GM18858 (cell line): ENCODE data around the gene TPR.
"Not testable (repeated sequence)": the region's sequence is repeated elsewhere in the genome, so short reads cannot be mapped to it uniquely, and the experiment has no call there.

ENCODE experiments used
- ATAC-seq: cut with Tn5 transposase; IDR thresholded peaks from one replicate; pipeline ENCODE4 v1.9.1; 2021; ENCODE audit not compliant: unreplicated experiment

TPR gene

GRCh38 chr1:186375152-186375928 lies at the start of gene TPR, which contains the start of gene ODR4:
TSS of gene TPR (minus strand) at chr1:186375253. CDS start at chr1:186375028, 225 bp downstream.
TSS of gene ODR4 (plus strand) at chr1:186375838. CDS start at chr1:186379786, 3,948 bp downstream.
- peak; percentile 81 for ATAC-seq

DNA sequence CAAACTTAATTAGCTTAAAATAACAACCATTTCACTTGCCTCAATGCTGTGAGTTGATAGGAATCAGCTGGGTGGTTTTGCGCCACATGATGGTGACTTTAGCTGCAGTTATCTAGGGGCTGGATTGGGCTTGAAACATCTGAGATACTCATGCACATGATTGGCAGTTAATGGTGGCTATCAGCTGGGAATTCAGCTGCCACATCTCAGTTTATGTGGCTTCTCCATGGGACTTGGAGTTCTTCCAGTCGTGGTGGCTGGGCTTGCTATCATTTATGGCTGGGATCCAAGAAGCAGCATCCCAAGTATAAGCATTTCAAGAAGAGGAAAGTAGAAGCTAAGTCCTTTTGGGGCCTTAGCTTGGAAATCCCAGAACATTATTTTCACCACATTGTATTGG lies 49.5 kb upstream of the TPR start:
- no peak for ATAC-seq

- no peak for ATAC-seq
Measured at GRCh38 chr1:186421446-186421845, 46.4 kb upstream of the TPR start.

DNA sequence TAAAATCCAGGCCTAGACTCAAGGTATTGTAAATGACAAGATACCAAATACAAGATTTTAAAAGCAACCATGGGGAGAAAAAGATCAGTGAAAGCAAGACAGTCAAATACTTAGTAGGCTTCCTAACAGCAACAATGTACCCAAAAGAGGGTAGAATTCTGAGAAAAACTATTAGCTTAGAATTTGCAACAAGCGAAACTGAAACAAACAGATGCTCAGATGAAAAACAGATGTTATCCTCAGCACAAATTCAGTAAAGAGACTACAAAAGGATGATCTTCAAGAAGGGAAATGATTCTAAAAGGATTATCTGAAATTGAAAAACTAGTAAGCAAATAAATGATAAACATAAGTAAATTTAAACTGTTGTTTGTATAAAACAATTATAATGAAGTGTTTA lies 45.9 kb upstream of the TPR start:
- ATAC-seq, result peak; percentile 93

- no peak for ATAC-seq
Measured at GRCh38 chr1:186420311-186420710, 45.3 kb upstream of the TPR start.

DNA sequence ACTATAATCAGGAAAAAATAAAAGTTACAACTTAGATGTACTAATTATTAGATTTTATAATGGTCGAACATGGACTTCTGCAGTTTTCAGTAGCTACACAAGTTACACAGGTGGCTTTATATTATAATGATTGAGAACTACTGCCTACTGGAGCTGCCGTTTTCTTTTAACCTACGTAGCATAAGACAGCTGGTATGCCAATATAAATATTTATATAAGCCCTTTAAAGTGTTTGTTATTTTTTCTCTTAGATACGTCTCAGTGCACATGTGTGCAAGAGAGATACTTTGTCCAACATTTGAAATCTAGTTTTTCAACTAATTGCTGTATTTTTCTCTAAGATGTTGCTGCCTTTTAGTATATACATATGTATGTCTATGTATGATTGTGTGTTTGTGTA lies 43.5 kb upstream of the TPR start:
- no peak for ATAC-seq

- no peak for ATAC-seq
Measured at GRCh38 chr1:186413319-186413718, 38.3 kb upstream of the TPR start.

GRCh38 chr1:186409091-186409490 lies 34.0 kb upstream of the TPR start:
- peak; percentile 77 for ATAC-seq

GRCh38 chr1:186404454-186405051 lies 29.5 kb upstream of the TPR start:
- ATAC-seq, result no peak

- ATAC-seq, result no peak
Measured at GRCh38 chr1:186403632-186404031, 28.6 kb upstream of the TPR start.

GRCh38 chr1:186401446-186401845 lies 26.4 kb upstream of the TPR start:
- ATAC-seq, result not testable (repeated sequence)

DNA sequence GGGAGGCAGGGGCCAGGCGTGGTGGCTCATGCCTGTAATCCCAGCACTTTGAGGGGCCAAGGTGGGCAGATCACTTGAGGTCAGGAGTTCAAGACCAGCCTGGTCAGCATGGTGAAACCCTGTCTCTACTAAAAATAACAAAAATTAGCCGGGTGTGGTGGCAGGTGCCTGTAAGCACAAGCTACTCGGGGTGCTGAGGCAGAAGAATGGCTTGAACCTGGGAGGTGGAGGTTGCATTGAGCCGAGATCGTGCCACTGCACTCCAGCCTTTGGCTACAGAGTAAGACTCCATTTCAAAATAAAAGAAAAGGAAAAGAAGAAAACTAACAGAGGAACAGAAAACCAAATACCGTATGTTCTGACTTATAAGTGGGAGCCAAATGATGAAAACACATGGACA lies 17.7 kb upstream of the TPR start:
- not testable (repeated sequence) for ATAC-seq

DNA sequence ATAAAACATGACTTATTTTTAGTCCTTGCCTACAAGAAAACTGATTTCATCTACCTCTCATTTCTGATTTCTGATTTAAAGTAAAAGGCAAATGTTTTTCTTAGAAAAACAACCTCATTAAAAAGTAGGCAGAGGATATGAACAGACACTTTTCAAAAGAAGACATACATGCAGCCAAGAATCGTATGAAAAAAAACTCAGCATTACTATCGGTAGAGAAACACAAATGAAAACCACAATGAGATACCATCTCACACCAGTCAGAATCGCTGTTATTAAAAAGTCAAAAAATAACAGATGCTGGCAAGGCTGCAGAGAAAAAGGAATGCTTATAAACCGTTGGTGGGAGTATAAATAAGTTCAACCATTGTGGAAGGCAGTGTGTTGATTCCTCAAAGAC lies 16.8 kb upstream of the TPR start:
- no peak for ATAC-seq

DNA sequence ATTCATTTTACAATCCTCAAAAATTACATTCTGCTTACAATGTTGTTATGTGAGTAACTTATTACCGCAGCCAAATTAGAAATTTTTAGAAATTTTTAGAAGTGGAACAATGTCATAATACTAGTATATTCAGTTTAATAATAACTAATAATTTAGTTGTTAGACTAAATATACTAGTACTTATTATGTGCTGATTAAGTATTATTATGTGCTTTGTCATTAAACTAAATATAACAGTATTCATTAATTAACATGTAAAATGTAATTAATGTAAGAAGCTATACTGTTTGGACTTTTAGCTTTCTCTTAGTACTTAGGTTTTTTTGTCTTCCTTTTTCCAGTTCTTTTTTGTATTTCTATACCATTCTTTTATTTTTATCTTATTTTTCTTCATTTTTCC lies 15.9 kb upstream of the TPR start:
- no peak for ATAC-seq

- no peak for ATAC-seq
Measured at GRCh38 chr1:186386725-186387383, 11.8 kb upstream of the TPR start.

GRCh38 chr1:186375929-186376319 lies 871 bp upstream of the TPR start:
- no peak for ATAC-seq

DNA sequence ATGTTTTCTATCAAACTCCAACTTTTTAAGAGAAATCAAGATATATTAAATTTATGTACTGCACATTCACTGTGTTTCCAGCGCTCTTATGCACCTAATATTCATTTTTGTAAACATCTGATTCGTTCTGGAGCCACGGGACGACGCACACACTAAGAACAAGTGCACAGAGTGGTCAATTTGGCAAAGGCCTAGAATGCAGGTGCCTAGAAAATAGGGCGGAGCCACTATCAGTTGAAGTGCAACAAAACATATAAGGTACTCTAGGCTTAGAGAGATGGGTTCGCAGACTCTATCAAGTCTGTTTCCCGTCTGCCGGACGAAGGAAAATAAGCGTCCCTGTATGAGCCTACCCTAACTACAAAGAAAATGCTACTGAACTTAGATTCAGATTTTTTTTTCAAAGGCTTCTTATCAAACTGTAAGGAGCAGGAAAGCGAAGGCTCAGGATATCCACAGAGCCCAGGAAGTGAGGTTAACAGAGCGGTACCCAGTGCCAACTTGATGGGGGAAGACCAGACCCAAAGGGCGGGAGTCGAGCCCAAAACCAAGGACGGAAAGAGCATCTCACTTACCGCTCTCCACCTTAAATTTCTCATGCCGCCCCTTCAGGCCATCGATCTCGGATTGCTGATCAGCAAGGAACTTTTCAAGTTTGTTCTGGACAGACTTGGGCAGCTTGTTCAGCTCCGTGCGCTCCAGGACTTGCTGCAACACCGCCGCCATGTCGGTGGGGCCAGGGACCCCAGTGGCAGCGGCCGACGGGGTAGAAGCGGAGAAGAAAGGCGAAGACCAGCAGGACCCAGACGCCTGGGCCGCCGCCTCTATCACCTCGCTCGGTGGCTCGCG lies 526 bp downstream of the TPR start:
- ATAC-seq, result peak; percentile 40

DNA sequence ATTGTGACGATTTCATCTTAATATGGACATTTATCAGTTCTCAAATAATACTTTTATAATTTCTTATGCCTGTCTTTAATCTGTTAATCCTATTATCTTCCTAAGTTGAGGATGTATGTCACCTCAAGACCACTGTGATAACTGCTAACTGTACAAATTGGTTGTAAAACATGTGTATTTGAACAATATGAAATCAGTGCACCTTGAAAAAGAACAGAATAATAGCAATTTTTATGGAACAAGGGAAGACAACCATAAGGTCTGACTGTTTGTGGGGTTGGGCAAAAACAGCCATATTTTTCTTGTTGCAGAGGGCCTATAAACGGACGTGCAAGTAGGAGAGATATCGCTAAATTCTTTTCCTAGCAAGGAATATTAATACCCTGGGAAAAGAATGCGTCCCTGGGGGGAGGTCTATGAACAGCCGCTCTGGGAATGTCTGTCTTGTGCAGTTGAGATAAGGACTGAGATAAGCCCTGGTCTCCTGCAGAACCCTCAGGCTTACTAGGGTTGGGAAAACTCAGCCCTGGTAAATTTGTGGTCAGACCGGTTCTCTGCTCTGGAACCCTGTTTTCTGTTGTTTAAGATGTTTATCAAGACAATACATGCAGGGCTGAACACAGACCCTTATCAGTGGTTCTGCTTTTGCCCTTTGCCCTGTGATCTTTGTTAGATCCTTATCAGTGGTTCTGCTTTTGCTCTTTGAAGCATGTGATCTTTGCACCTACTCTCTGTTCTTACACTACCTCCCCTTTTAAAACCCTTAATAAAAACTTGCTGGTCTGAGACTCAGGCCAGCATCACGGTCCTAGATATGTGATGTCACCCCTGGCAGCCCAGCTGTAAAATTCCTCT lies 27.0 kb downstream of the TPR start:
- ATAC-seq, result not testable (repeated sequence)

DNA sequence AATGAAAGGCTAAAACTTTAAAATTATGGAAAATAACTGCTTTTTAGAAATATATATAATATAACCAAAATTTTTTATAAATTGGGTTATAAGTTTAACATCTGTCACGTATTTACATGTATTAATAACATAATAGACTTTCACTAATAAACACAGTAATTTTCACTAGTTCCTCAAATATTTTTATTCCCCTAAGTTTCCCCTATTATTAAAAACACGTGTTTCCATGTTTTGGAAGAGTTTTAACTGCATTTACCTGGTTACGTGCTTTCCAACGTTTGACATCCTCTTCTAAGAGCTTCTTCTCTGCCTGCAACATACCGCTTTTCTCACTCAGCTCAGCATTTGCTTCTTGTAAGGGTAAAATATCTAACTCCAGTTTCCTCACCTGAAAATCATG lies 34.3 kb downstream of the TPR start:
- no peak for ATAC-seq

GRCh38 chr1:186337554-186337953 lies 37.5 kb downstream of the TPR start:
- no peak for ATAC-seq
